ENCODE results near the gene XPNPEP1.

The XPNPEP1 gene

GRCh38 chr10:109947111-109947920 is 24.0 kb upstream of the XPNPEP1 start:
- no peak for DNase-seq

DNA sequence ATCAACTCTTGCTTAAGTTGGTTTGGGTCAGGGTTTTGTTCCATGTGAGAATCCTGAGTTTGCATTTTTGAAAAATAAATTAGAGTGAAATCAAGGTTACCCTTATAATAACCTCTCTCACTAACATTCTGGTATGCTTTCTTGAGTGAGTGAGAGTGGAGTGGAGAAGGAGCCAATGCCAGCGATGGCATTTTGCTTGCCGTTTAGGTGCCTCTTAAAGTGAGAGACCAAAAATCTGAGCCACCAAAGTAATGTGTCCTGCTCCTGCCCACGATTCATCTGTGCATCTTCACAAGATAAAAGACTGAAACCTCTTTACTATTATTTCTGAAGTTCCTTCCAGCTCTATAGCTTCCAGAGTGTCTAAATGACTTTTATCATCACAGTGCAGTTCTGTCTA is 23.4 kb upstream of the XPNPEP1 start:
- DNase-seq = no peak

GRCh38 chr10:109945473-109946177 is 22.3 kb upstream of the XPNPEP1 start:
- DNase-seq = no peak

DNA sequence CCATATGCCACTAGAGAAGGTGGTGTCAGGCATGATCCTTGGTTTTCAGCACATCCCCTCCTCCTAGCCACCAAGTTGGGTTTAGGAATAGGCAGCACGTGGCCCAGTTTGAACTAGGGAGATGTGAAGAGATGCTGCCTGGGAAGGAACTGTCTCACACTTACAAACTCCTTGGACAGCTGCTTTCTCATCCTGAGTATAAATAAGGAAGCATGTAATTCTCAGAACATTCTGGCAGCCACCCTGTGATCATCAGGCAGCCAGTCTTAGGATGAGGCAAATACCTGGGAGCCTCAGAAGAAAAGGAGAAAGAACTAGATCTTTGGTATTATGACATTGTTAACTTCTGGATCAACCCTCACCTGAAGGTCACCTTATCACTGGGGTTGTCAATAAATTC is 21.3 kb upstream of the XPNPEP1 start:
- DNase-seq = no peak

- no peak for DNase-seq
Observed at GRCh38 chr10:109941236-109941862, 18.0 kb upstream of the XPNPEP1 start.

- DNase-seq = no peak
Observed at GRCh38 chr10:109940553-109940952, 17.2 kb upstream of the XPNPEP1 start.

GRCh38 chr10:109940117-109940516 is 16.8 kb upstream of the XPNPEP1 start:
- DNase-seq = no peak

- no peak for DNase-seq
Observed at GRCh38 chr10:109939315-109939961, 16.1 kb upstream of the XPNPEP1 start.

- no peak for DNase-seq
Observed at GRCh38 chr10:109937460-109938065, 14.3 kb upstream of the XPNPEP1 start.

- no peak for DNase-seq
Observed at GRCh38 chr10:109934958-109935793, 11.9 kb upstream of the XPNPEP1 start.

GRCh38 chr10:109933984-109934565 is 10.8 kb upstream of the XPNPEP1 start:
- DNase-seq = no peak

- DNase-seq = no peak
Observed at GRCh38 chr10:109932968-109933367, 9.7 kb upstream of the XPNPEP1 start.

GRCh38 chr10:109932391-109932790 is 9.1 kb upstream of the XPNPEP1 start:
- DNase-seq = no peak

GRCh38 chr10:109931163-109931562 is 7.9 kb upstream of the XPNPEP1 start:
- DNase-seq = no peak

GRCh38 chr10:109929501-109930219 is 6.3 kb upstream of the XPNPEP1 start:
- DNase-seq = peak in 1 of 2 donors; percentile 30

DNA sequence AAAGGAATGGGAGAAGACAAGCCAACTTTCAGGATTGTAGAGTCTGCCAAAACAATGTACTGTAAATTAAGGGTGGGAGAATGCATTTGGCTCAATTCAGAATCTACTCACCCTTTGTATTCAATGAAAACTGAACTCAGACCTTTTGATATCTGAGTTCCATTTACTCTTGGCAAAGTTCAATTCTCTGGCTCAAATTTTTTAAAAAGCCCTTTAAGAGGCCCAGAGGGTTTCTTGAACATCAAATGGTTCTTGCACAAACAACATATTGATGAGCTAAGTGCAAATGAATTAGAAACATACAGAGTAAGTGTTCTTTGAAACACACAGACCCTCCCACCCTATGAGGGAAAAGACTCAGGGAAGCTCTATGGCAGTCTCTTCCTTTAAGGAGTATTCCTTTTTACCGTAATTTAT is 5.2 kb upstream of the XPNPEP1 start:
- DNase-seq = no peak

- DNase-seq = no peak
Observed at GRCh38 chr10:109926825-109927224, 3.5 kb upstream of the XPNPEP1 start.

GRCh38 chr10:109926061-109926745 is 2.9 kb upstream of the XPNPEP1 start:
- DNase-seq = no peak

DNA sequence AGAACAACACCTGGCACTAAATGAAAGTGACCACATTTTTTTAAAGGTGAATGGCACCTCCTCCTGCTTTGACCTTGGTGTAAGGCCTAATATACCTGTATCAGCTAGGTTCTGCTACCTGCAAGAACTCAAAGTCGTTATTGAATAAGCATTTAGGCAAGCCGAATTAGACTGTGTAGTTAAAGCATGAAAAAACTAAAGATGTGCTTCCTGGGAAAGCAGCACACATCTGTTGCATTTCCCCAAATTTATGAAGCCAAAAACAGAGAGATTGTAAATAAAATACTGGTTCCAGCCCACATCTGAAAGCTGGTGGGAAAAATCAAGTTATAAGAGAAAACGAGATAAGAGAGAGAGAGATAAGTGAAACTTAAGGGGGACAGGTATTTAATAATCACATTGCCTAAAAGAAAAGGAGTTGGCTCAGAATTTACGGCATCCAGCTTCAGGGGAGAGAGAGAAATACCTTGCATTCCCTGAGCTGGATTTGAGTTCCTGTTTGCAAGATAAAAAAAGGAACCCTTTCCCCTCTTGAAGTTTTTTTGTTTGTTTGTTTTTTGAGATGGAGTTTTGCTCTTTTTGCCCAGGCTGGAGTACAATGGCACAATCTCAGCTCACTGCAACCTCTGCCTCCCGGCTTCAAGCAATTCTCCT is 1.8 kb upstream of the XPNPEP1 start:
- no peak for DNase-seq

DNA sequence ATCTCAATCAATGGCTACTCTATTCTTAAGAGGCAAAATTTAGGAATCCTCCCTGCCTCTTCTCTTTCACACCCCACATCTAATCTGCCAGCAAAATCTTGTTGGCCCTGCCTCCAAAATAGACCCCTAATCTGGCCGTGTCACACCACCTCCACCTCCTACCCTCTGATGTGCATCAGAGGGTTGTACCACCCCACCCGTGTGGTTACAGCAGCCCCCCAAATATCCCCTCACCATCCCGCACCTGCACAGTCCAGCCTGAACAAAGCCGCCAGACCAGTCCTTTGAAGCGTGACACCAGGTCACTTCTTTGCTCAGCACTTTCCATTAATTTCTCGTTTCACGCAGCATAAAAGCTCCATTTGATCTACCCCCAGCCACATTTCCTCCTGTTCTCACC is 776 bp upstream of the XPNPEP1 start:
- DNase-seq = no peak

Data from inflammatory macrophage treated with lipopolysaccharide for 1 hour (primary cell).